Hepatic stellate cell (primary cell): ENCODE data around the gene CFDP1.
A peak's percentile ranks its signal among the peaks of the same experiment; 100 is the strongest.

Experiments
- DNase-seq: peaks from one replicate; pipeline ENCODE4 v3.0.0; 2011; ENCODE audit warnings: low spot score

CFDP1 gene

DNA sequence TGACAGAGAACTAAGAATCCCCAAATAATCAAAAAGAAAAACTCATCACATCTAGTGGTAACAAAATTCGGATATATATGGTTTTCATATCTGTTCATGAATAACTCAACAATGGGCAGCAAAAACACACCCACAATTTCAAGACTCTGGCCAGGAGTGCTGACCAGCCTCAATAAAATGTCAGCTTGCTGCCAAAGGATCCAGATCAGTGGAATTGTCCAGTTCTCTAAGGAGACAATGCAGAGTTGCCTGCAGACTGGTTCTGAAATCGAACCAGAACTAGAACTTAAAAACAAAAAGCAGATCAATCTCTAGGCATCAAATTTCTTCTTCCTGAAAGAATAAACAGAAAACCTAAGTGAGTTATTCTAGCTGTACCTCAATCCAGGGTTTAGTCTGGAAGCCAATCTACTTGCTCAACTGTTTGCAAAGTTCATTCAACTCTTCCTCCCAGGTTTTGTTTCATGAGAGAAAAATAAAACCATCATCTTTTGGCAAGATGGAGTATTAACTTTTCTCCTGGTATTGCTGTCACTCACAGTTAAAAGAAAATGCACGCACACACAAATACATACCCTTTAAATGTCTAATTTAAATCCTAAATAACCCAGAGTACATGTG lies 61.0 kb downstream of the CFDP1 start:
- no peak for DNase-seq

GRCh38 chr16:75371171-75371570 lies 62.1 kb downstream of the CFDP1 start:
- no peak for DNase-seq

DNA sequence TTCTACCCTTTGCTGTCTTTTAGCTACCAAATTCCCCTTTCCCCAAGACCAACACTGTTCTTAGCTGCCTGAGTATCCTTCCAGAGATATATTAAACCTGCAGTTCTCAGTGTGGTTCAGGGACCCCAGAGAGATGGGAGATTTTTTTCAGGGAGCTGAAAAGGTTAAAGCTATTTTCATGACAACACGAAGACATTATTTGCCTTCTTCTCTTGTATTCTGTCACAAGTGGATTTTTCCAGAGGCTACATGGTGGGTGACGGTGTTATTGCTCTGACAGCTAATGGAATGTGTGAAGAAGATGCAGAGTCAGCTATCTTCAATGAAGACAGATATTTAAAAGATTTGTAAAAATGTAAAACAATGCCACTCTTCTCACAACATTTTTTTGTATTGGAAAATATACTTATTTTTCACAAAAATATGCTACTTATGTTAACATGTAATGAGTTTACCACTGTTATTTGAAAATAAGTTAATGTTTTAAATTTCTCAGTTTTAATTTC lies 69.0 kb downstream of the CFDP1 start:
- DNase-seq = no peak

DNA sequence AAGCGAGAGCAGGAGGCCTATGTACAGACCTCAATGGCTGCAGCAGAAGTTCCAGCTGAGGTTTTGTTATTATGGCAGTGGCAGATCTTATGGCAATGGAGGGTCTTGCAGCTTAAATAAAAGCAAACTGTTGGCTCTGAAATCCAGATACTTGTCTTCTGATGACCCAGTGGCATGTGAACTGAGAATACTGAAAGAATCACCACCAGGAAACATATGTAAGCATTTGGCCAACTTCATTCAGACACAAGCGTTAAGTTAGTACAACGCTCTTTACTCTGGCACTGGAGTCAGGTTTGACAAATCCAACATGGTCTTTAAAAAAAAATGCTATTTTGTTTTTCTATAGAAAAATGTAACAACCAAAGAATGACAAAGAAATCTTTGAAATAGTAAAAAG lies 70.5 kb downstream of the CFDP1 start:
- DNase-seq = no peak

- DNase-seq = no peak
These were observed 71.4 kb downstream of the CFDP1 start for GRCh38 chr16:75361936-75362335.

DNA sequence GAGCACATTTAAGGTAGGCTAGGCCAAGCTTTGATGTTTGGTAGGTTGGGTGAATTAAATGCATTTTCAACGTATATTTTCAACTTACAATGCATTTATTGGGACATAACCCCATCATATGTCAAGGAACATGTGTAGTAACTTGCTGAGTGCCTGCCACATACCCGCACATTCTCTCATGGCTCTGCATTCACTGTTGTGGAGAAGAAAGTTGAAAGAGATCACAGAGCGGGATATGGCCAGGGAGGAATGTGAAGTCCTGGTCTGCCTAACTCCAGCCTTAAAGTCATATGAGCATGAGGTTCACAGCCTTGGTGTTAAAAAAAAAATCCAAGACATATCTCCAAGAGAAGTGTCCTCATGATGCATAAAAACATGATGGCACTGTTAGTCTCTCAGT lies 79.1 kb downstream of the CFDP1 start:
- DNase-seq = no peak

GRCh38 chr16:75351183-75351582 lies 82.1 kb downstream of the CFDP1 start:
- peak; percentile 77 for DNase-seq

GRCh38 chr16:75345711-75346110 lies 87.6 kb downstream of the CFDP1 start:
- DNase-seq = no peak

DNA sequence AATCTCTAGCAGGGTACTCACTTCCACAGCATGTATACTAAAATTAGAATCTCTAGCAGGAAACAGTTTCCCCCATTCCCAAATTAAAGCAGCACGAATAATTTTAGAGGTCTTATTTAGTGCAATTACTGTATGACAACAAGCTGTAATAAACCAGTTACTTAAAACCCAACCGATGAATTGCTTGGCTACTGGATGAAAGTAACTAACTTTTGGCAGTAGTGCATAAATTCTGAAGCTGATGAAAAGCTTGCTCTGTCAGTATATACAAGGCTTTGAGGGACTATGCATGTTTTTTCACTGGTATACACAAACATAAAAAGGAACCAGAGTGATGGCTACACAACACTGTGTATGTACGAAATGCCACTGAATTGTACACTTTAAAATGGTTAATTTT lies 89.4 kb downstream of the CFDP1 start:
- no peak for DNase-seq

GRCh38 chr16:75343286-75343685 lies 90.0 kb downstream of the CFDP1 start:
- no peak for DNase-seq

- peak; percentile 27 for DNase-seq
These were observed 90.9 kb downstream of the CFDP1 start for GRCh38 chr16:75342308-75342811.

DNA sequence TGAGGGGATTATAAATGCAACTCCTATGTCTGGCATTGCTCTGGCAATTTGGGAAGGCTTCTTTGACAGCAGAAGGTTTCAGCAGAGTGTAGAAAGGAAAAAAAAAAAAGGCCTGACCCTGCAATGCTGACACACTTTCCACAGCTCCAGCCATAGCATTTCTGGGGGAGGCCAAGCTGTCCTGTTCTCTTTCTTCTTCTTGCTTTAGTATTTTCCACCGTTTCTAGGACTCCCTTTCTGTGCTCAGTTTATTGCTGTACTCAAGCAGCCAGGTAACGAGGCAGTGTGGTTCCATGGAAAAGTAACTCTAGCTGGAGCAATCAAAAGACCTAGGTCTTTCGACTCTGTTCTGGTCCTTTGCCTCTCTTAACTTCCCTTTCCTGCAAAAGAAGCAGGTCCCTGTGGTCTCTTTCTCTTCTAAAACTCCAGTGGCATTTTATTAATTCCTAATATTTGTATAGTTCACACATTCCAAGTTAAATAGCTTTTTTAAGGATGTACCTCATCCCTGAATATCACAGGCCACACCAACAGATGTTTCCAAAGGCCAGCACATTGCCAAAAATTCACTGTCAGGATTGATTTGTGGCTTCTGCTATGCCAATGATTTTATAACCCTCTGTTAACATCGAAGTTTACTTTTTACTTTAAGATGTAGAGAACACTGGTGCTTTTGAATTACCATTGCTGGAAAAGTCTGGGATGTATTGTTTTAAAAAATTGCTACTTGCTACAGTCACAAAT lies 91.6 kb downstream of the CFDP1 start:
- no peak for DNase-seq

GRCh38 chr16:75340741-75341491 lies 92.4 kb downstream of the CFDP1 start:
- peak; percentile 28 for DNase-seq

DNA sequence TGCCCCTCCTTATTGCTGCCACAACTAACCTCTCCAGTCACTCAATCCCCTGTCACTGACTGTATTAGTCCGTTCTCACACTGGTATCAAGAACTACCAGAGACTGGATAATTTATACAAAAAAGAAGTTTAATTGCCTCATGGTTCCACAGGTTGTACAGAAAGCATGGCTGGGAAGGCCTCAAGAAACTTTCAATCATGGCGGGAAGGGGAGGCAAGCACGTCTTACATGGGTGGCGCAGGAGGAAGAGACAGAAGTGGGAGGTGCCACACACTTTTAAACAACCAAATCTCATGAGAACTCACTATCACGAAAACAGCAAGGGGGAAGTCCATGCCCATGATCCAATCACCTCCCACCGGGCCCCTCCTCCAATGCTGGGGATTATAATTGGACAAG lies 95.9 kb downstream of the CFDP1 start:
- no peak for DNase-seq

DNA sequence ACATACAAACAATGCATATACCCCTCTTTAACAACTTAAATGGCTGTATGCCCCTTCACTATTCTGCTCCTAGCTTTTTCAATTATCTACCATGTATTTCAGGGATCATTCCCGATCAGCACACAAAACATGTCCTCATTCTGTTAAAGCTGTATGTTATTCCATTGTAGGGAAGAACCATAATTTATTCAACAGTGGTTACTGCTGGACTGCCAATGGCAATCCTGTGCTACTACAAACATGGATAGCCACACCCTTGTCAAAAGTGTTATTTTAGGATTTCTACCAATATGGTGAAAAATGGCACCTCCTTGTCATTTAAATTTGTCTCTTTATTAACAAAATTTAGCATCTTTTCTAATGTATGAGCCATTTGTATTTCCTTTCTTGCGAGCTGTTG lies 96.8 kb downstream of the CFDP1 start:
- no peak for DNase-seq

GRCh38 chr16:75333721-75334163 lies 99.6 kb downstream of the CFDP1 start:
- DNase-seq = no peak

DNA sequence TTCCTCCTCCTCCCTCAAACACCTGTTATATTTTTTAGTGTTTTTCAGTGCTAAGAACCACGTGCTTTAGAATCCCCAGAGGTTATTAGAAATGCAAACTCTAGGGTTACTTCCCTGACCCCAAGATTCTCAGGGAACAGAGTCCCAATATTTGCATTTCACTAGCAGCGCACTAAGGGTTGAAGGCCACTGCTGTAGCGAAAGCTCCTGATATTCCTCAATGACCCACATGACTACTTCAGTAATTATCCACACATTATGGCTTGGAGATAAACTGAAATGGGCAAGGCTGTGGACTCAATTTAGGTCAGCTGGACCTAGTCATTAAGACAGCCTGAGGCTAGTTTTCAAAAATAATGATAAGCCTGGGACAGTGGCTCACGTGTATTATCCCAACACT lies 103.4 kb downstream of the CFDP1 start:
- no peak for DNase-seq

- no peak for DNase-seq
These were observed 107.0 kb downstream of the CFDP1 start for GRCh38 chr16:75326333-75326732.

- DNase-seq = no peak
These were observed 109.4 kb downstream of the CFDP1 start for GRCh38 chr16:75323933-75324332.

- no peak for DNase-seq
These were observed 110.1 kb downstream of the CFDP1 start for GRCh38 chr16:75323198-75323597.

DNA sequence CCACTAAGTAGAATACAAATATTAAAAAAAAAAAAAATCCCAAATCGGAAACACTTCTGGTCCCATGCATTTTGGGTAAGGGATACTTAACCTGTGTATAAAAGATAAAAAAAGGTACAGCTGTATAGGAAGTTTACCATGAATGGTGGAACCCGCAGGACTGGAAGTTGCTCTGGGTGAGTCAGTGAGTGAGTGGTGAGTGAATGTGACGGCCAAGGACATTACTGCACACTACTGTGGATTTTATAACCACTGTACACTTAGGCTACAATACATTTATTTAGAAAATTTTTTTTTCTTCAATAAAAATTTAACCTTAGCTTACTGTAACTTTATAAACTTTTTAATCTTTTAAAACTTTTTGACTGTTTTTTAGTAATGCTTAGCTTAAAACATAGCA lies 110.6 kb downstream of the CFDP1 start:
- no peak for DNase-seq

DNA sequence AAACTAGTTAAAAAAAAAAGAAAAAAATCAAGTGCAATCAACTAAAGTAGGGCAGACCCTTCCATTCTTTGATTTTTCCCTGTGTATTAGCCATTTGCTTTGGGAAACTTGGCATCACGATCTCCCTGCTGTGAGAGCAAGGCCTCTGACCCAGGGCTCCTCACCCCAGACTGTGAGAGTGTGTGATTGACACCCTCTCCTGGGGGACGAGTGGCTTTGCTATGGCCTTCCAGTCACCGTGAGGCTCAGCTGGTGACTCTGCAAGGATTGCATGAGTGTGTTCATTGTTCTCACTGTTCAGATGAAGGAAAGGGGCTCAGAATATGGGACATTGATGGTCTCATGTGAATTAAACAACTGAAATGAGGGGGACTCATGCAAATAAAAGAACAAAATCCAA lies 112.9 kb downstream of the CFDP1 start:
- DNase-seq = no peak
